ENCODE results near the gene BDNF.
A peak's percentile ranks its signal among the peaks of the same experiment; 100 is the strongest.
"Not testable (repeated sequence)": the region's sequence is repeated elsewhere in the genome, so short reads cannot be mapped to it uniquely, and the experiment has no call there.

DNA sequence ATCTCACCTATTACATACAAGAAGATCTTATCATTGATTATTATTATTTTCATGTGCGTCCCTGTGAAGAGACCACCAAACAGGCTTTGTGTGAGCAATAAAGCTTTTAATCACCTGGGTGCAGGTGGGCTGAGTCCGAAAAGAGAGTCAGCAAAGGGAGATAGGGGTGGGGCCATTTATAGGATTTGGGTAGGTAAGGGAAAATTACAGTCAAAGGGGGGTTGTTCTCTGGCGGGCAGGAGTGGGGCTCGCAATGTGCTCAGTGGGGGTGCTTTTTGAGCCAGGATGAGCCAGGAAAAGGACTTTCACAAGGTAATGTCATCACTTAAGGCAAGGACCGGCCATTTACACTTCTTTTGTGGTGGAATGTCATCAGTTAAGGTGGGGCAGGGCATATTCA is 71.2 kb downstream of the BDNF start:
- TF ChIP-seq POLR2A (IDR thresholded peaks at IDR 0.05; ENCODE audit: control extremely low read depth in 1 of 2, low read depth in 2 of 2, low read length in 2 of 2): peak in 1 of 2 experiments; percentile 23; a peak in 1 of 3 replicates
- TF ChIP-seq EZH2 (IDR thresholded peaks at IDR 0.05; ENCODE audit: low read depth, low read length, severe bottlenecking); EP300 (IDR thresholded peaks at IDR 0.05; ENCODE audit: borderline replicate concordance in 1 of 2, low read depth in 2 of 2, low read length in 2 of 2); TCF12 (IDR thresholded peaks at IDR 0.05; ENCODE audit: low read depth, low read length): not testable (repeated sequence)
- TF ChIP-seq, protein P1, sequence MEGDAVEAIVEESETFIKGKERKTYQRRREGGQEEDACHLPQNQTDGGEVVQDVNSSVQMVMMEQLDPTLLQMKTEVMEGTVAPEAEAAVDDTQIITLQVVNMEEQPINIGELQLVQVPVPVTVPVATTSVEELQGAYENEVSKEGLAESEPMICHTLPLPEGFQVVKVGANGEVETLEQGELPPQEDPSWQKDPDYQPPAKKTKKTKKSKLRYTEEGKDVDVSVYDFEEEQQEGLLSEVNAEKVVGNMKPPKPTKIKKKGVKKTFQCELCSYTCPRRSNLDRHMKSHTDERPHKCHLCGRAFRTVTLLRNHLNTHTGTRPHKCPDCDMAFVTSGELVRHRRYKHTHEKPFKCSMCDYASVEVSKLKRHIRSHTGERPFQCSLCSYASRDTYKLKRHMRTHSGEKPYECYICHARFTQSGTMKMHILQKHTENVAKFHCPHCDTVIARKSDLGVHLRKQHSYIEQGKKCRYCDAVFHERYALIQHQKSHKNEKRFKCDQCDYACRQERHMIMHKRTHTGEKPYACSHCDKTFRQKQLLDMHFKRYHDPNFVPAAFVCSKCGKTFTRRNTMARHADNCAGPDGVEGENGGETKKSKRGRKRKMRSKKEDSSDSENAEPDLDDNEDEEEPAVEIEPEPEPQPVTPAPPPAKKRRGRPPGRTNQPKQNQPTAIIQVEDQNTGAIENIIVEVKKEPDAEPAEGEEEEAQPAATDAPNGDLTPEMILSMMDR (IDR thresholded peaks at IDR 0.05; ENCODE audit: control extremely low read depth in 1 of 3, insufficient read depth in 1 of 3, low read depth in 1 of 3, low read length in 3 of 3): not testable (repeated sequence)
